Measurements from ENCODE around the gene COL28A1. TPM values are rescaled to one million over a fixed set of nuclear protein-coding genes. Genes with fewer than 3 reads are reported as not detected.

The COL28A1 gene
- total RNA-seq, 1 donor, result 0.36 TPM

DNA sequence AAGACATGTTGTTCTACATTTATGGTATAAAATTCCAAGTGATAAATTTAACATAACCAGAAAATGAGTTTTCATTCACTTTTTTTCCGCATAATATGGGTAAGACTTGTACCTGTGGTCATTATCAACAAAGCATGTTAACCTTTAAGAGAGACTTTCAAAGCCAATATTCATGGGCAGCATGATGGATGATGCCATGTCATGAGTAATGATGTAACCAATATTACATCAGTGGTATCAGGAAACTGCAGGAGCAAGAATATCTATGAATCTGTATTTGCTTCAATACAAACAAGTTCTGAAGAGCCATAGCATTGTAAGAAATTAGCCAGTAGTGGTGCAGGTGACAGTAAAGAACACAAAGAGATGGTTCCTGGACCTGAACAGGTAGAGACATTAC lies 226.5 kb downstream of the COL28A1 start:
- Histone ChIP-seq H3K36me3 (ENCODE audit: insufficient read depth, low read length) (no peaks in the 10 kb centered on the region), H3K4me1 (ENCODE audit: insufficient read depth, low read length) (no peaks in the 10 kb centered on the region), H3K4me3 (ENCODE audit: insufficient read depth, low read length) (no peak overlapping the region), H3K27ac (ENCODE audit: low read depth, low read length) (no peak overlapping the region), H2AFZ (ENCODE audit: low read length) (no peak overlapping the region), H3K79me2 (ENCODE audit: insufficient read depth, low read length) (no peaks in the 10 kb centered on the region), H3K4me2 (ENCODE audit: insufficient read depth, low read length) (no peak overlapping the region), H3K9me3 (ENCODE audit: low read depth, low read length) (no peaks in the 10 kb centered on the region), H4K20me1 (ENCODE audit: insufficient read depth, low read length) (no peaks in the 10 kb centered on the region), H3K27me3 (ENCODE audit: insufficient read depth, low read length) (no peaks in the 10 kb centered on the region)
- TF ChIP-seq, protein P1, sequence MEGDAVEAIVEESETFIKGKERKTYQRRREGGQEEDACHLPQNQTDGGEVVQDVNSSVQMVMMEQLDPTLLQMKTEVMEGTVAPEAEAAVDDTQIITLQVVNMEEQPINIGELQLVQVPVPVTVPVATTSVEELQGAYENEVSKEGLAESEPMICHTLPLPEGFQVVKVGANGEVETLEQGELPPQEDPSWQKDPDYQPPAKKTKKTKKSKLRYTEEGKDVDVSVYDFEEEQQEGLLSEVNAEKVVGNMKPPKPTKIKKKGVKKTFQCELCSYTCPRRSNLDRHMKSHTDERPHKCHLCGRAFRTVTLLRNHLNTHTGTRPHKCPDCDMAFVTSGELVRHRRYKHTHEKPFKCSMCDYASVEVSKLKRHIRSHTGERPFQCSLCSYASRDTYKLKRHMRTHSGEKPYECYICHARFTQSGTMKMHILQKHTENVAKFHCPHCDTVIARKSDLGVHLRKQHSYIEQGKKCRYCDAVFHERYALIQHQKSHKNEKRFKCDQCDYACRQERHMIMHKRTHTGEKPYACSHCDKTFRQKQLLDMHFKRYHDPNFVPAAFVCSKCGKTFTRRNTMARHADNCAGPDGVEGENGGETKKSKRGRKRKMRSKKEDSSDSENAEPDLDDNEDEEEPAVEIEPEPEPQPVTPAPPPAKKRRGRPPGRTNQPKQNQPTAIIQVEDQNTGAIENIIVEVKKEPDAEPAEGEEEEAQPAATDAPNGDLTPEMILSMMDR (IDR thresholded peaks at IDR 0.05; ENCODE audit: extremely low read depth, low read depth, low read length), result no peak
- no peak for DNase-seq (ENCODE audit: insufficient read length, low spot score, missing footprints)

Other genes with a start within 250 kb of the COL28A1 start
- gene MIOS, start 31.0 kb upstream of the COL28A1 start, total RNA-seq, result 42.1 and 43.4 TPM in 2 replicates
- gene UMAD1, start 104.9 kb upstream of the COL28A1 start, total RNA-seq, result 16.2 and 17.0 TPM in 2 replicates
- gene RPA3, start 182.7 kb upstream of the COL28A1 start, total RNA-seq, result 15.9 and 16.6 TPM in 2 replicates